SK-N-MC (cell line): ENCODE data around the gene IMMP2L.

Source experiments
- DNase-seq: peaks from one replicate; pipeline ENCODE4 v3.0.0-alpha.2; 2011; ENCODE audit warnings: low read depth, low spot score
- H3K27ac ChIP-seq: fragments of 200-600 bp; sonication (generic); 2 replicates; pipeline ENCODE4 v1.5.1; 2016; ENCODE audit warnings: mixed run types
- H3K36me3 ChIP-seq: fragments of 200-600 bp; sonication (generic); 2 replicates; pipeline ENCODE4 v1.6.1; 2017; ENCODE audit warnings: antibody characterized with exemption, low read length, mixed read lengths; ENCODE audit not compliant: insufficient read depth
- H3K4me3 ChIP-seq: fragments of 200-600 bp; sonication (generic); 2 replicates; pipeline ENCODE4 v1.5.1; 2016
- H3K9ac ChIP-seq: fragments of 200-600 bp; sonication (generic); 2 replicates; pipeline ENCODE4 v1.8.0; 2017; ENCODE audit warnings: mixed run types, mixed read lengths; ENCODE audit not compliant: insufficient read length
- H3K9me3 ChIP-seq: fragments of 200-600 bp; sonication (generic); 2 replicates; pipeline ENCODE4 v1.6.1; 2017; ENCODE audit warnings: low read depth, mild to moderate bottlenecking, antibody characterized with exemption, low read length, moderate library complexity, mixed read lengths
- EZH2 ChIP-seq: fragments of 200-600 bp; sonication (generic); IDR thresholded peaks from one replicate; pipeline ENCODE4 v1.6.1; 2017; ENCODE audit warnings: antibody characterized with exemption
- FOXP2 ChIP-seq: optimal IDR thresholded peaks from 2 replicates; pipeline ENCODE3; 2011; ENCODE audit warnings: mild to moderate bottlenecking, moderate library complexity; ENCODE audit not compliant: insufficient read depth; ENCODE audit errors: extremely low read length, control extremely low read depth
- POLR2AphosphoS5 ChIP-seq: IDR thresholded peaks from 2 replicates; pipeline ENCODE4 v1.6.1; 2012; ENCODE audit warnings: mild to moderate bottlenecking, low read depth, low read length, borderline replicate concordance

Gene IMMP2L

DNA sequence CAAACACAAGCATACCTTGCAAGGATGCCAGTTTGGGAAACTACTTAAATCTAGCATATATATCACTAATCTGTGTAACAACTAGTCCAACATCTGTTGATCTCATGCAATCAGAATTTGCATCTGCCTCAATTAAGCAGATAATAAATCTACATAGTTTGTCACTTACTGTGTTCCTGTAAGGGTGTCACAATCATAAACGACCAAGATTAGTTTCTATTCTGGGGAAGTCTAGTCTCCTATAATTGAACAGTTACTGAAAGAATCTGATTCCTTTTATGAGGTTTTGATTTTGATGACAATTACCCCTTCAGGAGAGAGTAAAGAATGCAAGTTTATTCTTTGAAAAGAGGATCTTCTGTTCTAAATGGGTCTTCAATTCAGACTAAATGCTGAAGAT is 556.8 kb downstream of the IMMP2L start:
- H3K36me3 ChIP-seq: no peaks in the 10 kb centered on the region
- TF ChIP-seq EZH2: no peak
- no peak for TF ChIP-seq POLR2AphosphoS5
- no peak for TF ChIP-seq FOXP2
- no peak overlapping the region for H3K4me3 ChIP-seq
- no peaks in the 10 kb centered on the region for H3K9me3 ChIP-seq
- no peak for DNase-seq
- no peak overlapping the region for H3K27ac ChIP-seq
- H3K9ac ChIP-seq: no peak overlapping the region

DNA sequence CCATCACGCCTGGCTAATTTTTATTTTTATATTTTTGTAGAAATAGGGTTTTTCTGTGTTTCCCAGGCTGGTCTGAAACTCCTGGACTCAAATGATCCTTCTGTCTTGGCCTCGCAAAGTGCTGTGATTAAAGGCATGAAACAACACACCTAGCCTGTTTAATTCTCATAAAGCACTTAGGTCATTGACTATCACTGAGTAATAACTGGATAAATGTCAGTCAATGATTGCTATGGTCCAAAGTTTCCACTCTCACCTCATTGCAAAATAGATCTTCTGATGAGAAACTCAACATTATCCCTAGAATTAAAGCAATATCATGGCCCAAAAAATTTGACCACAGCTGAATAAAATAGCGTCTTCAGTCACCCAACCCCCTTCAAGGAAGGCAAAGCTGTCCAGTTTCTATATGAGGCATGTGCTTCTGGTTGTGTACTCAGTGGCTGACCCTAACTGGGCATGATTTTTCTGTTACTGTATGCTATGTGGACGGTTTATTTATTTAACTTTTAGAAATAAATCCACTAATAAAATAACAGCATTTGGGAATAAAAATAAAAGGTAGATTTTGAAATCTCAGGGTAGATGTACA is 557.9 kb downstream of the IMMP2L start:
- no peak for DNase-seq
- Histone ChIP-seq H3K9ac (no peak overlapping the region), H3K36me3 (no peaks in the 10 kb centered on the region), H3K9me3 (no peaks in the 10 kb centered on the region), H3K27ac (no peak overlapping the region), H3K4me3 (no peak overlapping the region)
- no peak for TF ChIP-seq FOXP2

DNA sequence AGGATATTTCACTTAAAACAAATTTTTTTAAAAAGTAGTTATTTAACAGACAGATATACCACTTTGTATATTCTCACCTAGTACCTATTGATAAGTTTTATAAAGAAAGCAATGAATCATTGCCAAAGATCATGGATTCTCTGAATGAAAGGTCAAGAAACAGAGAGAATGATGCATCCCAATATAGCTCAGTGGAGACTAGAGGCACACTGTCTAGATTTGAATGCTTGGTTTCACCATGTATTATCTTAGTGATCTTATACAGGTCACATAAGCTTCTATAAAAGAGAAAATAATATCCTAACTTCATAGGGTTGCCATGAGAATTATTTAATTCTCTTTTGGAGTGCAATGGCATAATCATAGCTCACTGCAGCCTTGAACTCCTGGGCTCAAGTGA is 558.4 kb downstream of the IMMP2L start:
- no peak overlapping the region for H3K4me3 ChIP-seq
- H3K27ac ChIP-seq: no peak overlapping the region
- H3K9me3 ChIP-seq: no peaks in the 10 kb centered on the region
- H3K36me3 ChIP-seq: no peaks in the 10 kb centered on the region
- H3K9ac ChIP-seq: no peak overlapping the region
- no peak for DNase-seq
- TF ChIP-seq FOXP2: no peak
- TF ChIP-seq EZH2: no peak
- no peak for TF ChIP-seq POLR2AphosphoS5

DNA sequence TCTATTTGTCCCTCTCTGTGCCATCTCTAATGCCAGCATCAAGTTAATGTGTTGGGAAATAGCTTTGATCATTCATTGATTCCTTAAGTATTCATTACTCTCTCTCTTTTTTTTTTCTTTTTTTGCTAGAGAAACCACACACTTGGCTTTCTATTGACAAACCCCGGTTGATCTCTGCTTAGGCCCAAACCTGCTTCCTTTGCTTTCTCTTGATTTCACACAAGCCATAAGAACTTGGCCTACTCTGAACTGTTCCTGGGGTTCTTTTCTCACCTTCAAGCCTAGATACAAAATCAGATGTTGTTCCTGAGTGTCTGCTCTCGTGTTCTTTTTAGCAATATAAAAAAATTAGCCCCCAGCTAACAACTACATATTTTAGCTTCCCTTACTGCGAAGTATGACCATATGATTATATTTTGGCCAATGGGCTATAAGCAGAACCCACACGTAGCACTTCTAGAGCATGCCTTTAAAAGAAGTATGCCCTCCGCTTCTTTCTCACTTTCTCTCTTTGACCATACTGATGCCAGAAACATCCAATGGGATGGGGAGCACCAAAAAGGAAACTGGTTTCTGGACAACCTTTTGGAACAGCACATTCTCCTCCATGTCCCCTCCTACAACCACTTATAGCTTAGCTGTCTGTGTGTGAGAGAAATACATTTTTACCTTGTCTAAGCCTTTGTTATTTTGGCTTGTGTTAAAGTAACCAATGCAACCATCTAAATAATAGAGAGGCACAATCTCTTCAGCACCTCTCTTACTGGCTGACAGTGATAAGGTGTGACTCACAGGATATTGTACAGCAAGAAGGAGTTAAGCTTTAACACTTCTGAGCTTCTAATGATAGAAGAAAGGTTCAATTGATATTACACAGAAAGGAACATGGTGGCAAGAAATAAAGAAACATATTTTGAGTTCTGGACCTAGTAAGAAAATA is 568.0 kb downstream of the IMMP2L start:
- no peak overlapping the region for H3K4me3 ChIP-seq
- TF ChIP-seq POLR2AphosphoS5 (no peak), FOXP2 (no peak), EZH2 (no peak)
- H3K36me3 ChIP-seq: no peaks in the 10 kb centered on the region
- H3K27ac ChIP-seq: no peak overlapping the region
- no peak for DNase-seq
- no peak overlapping the region for H3K9ac ChIP-seq
- no peaks in the 10 kb centered on the region for H3K9me3 ChIP-seq

DNA sequence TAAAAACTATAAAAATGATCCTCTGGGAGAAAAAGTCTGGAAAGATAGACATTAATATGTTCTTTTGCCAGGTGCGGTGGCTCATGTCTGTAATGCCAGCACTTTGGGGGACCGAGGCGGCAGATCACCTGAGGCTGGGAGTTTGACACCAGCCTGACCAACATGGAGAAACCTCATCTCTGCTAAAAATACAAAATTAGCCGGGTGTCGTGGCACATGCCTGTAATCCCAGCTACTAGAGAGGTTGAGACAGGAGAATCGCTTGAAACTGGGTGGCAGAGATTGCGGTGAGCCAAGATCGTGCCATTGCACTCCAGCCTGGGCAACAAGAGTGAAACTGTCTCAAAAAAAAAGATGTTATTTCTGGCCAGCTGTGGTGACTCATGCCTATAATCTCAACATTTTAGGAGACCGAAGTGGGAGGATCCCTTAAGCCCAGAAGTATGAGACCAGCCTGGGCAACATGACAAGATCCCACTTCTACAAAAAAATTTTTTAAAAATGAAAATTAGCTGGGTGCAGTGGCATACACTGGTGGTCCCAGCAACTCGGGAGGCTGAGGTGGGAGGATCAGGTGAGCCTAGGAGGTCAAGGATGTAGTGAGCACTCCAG is 573.3 kb downstream of the IMMP2L start:
- Histone ChIP-seq H3K36me3 (no peaks in the 10 kb centered on the region), H3K27ac (no peak overlapping the region), H3K9ac (no peak overlapping the region), H3K9me3 (no peaks in the 10 kb centered on the region), H3K4me3 (no peak overlapping the region)
- no peak for TF ChIP-seq EZH2
- TF ChIP-seq FOXP2: no peak
- no peak for TF ChIP-seq POLR2AphosphoS5
- no peak for DNase-seq

DNA sequence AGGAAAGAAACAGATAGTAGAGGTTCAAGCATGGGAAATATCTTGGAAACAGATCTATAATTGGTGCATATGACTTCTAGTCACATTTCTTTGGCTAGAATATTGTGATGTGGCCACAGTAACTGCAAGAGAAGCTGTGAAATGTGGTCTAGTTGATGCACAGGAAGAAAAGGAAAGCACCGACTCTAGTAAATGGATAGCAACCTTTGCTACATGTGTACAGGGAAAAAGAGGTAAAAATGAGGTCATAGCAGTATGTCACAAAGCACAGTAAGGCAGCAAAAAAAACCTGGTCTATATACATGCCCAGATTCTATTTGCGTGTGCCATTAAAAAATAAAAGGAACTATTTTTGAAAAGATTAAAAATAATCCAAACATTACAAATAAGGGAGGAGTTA is 573.9 kb downstream of the IMMP2L start:
- DNase-seq: no peak
- Histone ChIP-seq H3K9me3 (no peaks in the 10 kb centered on the region), H3K4me3 (no peak overlapping the region), H3K9ac (no peak overlapping the region), H3K36me3 (no peaks in the 10 kb centered on the region), H3K27ac (no peak overlapping the region)
- TF ChIP-seq POLR2AphosphoS5 (no peak), EZH2 (no peak), FOXP2 (no peak)

DNA sequence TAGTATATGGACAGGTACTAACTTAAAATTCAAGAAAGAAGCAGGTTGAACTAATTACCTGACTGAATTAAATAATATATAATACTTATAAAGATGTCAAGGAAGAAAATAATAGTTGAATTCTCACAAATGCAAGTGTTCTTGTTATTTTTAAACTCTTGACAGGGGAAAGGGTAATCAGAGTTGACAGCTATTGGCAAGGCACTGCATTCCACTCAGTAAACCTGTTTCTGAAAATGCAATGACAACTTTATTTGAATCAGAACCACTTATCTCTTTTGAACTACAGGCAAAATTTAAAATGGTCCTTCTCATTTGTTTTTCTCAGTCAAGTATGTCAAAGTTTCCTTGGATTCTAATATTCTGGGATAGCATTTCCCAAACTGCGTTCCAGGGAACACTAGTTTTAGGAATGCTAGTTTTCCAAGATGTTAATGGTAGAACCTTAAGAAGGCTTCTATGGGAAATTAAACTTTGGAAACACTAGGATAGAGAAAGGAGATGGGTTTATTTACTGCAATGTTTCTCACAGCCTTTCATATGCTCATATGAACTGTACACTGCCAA is 575.1 kb downstream of the IMMP2L start:
- TF ChIP-seq EZH2 (no peak), FOXP2 (no peak), POLR2AphosphoS5 (no peak)
- no peak overlapping the region for H3K9ac ChIP-seq
- no peak for DNase-seq
- H3K4me3 ChIP-seq: no peak overlapping the region
- H3K27ac ChIP-seq: no peak overlapping the region
- no peaks in the 10 kb centered on the region for H3K9me3 ChIP-seq
- H3K36me3 ChIP-seq: no peaks in the 10 kb centered on the region

DNA sequence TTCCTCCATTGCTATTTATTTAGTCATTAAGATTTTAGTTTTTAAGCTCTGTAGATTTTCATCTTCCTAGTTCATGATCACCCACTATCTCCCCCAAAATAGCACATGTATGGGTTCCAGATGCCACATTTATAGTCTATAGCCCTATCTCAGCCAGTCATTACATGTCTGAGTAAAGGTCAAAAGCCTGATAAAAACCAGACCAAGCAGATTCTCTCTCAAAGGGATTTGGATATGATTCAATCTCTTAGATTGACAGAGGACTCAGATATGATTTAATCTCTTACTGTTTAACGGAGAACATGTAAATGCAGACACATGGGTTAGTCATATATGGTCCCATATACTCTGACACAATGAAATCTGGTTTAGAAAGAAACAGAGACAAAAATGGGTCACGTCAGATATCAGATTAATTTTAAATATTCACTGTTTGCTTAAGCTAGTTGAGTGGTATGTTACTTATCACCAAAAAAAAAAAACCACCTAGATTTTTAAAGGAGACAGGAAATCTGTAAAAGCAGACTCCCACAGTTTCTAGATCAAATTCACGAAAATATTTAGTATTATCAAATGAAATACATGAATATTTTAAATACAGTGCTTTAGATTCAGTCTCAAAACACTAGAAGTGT is 578.4 kb downstream of the IMMP2L start:
- Histone ChIP-seq H3K4me3 (no peak overlapping the region), H3K9ac (no peak overlapping the region), H3K36me3 (no peaks in the 10 kb centered on the region), H3K27ac (no peak overlapping the region), H3K9me3 (no peaks in the 10 kb centered on the region)
- no peak for TF ChIP-seq EZH2
- TF ChIP-seq POLR2AphosphoS5: no peak
- TF ChIP-seq FOXP2: no peak
- DNase-seq: no peak
